Tibial nerve (tissue), 4 donors: ENCODE measurements around the gene SLX9.

Source experiments
- EP300 ChIP-seq, 2 donors: sonication (generic); formaldehyde crosslinking; IDR thresholded peaks; one replicate each; pipeline ENCODE4 v1.6.1; 2017; ENCODE audit warnings: antibody characterized with exemption in 2 of 2, mild to moderate bottlenecking in 1 of 2
- POLR2A ChIP-seq, 2 donors: fragments of 450-650 bp; IDR thresholded peaks; one replicate each; pipeline ENCODE4 v1.6.1; 2017; ENCODE audit warnings: antibody characterized with exemption in 2 of 2, mild to moderate bottlenecking in 2 of 2, moderate library complexity in 2 of 2
- TF ChIP-seq, protein P1 (sequence below), 5 experiments: fragments of 200-600 bp in 3 of 5; fragments of 450-650 bp in 2 of 5; sonication (generic) in 3 of 5; IDR thresholded peaks; one replicate each; pipeline ENCODE4 v1.5.1; 2016 to 2019; ENCODE audit warnings: antibody characterized with exemption in 5 of 5, mild to moderate bottlenecking in 3 of 5, moderate library complexity in 2 of 5

- TF ChIP-seq, protein P1, sequence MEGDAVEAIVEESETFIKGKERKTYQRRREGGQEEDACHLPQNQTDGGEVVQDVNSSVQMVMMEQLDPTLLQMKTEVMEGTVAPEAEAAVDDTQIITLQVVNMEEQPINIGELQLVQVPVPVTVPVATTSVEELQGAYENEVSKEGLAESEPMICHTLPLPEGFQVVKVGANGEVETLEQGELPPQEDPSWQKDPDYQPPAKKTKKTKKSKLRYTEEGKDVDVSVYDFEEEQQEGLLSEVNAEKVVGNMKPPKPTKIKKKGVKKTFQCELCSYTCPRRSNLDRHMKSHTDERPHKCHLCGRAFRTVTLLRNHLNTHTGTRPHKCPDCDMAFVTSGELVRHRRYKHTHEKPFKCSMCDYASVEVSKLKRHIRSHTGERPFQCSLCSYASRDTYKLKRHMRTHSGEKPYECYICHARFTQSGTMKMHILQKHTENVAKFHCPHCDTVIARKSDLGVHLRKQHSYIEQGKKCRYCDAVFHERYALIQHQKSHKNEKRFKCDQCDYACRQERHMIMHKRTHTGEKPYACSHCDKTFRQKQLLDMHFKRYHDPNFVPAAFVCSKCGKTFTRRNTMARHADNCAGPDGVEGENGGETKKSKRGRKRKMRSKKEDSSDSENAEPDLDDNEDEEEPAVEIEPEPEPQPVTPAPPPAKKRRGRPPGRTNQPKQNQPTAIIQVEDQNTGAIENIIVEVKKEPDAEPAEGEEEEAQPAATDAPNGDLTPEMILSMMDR (IDR thresholded peaks at IDR 0.05): no peak
- TF ChIP-seq POLR2A (IDR thresholded peaks at IDR 0.05) (no peak), EP300 (IDR thresholded peaks at IDR 0.05) (no peak)
Observed at GRCh38 chr21:44927259-44927586, 12.6 kb upstream of the SLX9 start.
